CD4-positive, alpha-beta T cell treated with Interleukin-15 for 1 hour (primary cell): Measurements from ENCODE around the gene PI4KB.

Experiments
- DNase-seq: peaks from one replicate; pipeline ENCODE4 v3.0.0-alpha.2; 2020

The PI4KB gene

GRCh38 chr1:151311011-151311410 lies 16.2 kb downstream of the PI4KB start:
- DNase-seq: no peak

DNA sequence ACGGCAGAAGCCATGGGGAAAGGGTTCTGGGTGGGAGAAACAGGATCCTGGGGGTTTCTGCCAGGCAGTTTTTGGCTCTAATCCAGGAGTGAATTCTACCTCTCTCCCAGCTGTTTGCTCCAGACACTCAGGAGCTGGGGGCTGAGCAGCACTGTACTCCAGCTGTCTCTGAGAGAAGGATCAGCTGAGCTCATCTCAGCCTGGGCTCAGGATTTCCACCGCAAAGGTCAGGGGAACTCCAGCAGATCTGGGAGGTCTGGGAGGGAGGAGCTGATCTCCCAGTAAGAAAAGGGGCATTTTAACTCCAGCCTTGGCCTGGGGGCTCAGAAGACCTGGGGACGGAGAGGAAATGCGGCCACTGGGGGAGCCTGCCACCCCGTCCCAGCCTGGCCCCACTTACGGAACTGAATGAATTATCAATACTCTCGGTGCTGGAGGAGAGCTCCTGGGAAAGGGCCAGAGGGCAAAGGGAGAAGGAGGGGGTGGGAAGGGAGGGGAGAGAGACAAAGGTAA lies 17.3 kb downstream of the PI4KB start:
- no peak for DNase-seq

GRCh38 chr1:151294742-151295462 lies 32.3 kb downstream of the PI4KB start:
- no peak for DNase-seq

DNA sequence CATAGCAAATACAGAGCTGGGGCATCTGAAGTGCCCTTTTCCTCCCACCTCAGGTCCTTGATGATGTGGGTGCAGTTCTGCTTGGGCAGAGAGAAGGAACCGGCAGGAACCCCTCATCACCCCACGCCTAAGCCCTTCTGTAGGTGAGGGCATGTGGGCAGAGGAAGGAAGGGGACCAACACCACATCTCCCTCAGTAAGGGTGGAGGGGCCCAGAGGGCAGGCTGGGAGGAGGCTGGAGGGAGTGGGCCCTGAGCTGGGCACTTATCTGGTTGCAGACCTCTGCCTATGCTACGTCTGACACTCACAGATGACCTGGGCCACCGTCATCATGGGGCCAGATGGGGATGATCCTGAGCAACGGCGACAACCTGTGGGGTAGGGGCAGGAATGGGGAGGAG lies 34.1 kb downstream of the PI4KB start:
- DNase-seq: no peak

DNA sequence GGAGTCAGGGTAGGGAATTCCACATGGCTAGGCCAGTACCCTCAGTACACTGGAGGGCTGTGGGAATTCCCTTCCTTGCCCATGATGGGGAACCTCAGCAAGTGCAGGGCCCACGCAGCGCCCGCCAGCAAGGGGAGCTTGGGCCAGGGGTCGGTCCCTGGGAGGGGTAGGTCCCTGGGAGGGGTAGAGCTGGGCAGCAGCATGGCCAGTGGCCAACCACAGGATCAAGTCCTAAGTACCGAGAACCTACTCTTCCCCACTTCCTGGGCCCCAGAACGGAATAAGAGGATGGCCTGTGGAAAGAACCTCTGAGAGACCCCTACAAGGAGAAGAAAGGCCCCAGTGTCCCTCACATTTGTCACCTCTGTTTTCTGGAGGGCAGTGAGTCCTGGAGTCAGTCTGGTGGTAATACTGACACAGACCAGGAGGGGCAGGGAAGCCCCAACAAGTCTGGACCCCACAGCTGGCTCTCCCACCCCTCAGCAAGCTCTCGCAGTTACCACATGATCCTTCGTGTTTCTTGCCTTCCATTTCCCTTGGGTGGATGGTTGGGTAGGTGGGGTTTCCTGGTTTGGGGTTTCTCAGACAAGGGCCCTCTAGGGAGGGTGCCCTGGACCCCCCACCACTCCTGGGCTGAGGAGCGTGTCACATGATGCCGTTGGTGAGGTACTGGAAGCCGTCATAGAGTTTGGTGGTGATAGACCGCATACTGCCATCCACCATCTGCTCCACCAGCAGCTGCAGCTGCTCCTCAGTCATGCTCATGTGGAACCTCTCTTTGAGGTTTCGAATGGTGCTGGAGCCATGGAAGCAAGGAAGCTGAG lies 34.8 kb downstream of the PI4KB start:
- DNase-seq: peak; percentile 21

GRCh38 chr1:151290709-151291303 lies 36.4 kb downstream of the PI4KB start:
- no peak for DNase-seq

- no peak for DNase-seq
Measured at GRCh38 chr1:151289991-151290708, 37.1 kb downstream of the PI4KB start.

DNA sequence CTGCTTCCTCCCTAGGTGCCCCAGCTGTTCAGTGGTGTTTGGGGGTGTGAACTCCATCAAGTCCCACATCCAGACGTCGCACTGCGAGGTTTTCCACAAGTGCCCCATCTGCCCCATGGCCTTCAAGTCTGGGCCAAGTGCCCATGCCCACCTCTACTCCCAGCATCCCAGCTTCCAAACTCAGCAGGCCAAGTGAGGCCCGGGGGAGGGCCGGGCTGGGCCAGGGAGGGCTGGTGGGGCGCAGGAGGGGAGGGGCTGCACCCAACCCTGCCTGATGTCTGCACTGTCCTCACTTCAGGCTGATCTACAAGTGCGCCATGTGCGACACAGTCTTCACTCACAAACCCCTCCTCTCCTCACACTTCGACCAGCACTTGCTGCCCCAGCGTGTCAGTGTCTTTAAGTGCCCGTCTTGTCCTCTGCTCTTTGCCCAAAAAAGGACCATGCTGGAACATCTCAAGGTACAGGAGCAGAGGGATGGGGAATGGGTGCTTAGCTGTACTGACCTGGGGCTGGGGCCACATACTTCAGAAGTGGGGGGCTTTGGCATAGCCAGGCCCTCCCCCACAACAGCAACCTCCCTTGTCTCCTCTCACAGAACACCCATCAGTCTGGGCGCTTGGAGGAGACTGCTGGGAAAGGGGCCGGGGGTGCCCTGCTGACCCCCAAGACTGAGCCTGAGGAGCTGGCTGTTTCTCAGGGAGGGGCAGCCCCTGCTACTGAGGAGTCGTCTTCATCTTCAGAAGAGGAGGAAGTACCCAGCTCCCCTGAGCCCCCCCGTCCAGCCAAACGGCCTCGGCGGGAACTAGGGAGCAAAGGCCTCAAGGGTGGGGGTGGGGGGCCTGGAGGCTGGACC lies 37.9 kb downstream of the PI4KB start:
- DNase-seq: no peak

DNA sequence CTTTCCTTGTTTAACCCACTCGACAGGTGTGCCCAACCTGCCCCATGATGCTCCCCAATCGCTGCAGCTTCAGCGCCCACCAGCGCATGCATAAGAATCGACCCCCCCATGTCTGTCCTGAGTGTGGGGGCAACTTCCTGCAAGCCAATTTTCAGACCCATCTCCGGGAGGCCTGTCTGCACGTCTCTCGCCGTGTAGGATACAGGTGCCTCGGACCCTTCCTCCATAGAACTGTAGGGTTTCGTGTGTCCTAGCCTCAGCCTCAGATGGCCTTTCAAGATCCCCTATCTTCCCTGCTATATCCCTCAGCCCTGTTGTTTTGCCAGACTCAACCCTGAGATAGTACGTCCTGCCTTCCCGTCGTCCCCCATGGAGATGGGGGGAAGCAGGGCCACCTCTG lies 38.7 kb downstream of the PI4KB start:
- no peak for DNase-seq

- no peak for DNase-seq
Measured at GRCh38 chr1:151287767-151288500, 39.3 kb downstream of the PI4KB start.

DNA sequence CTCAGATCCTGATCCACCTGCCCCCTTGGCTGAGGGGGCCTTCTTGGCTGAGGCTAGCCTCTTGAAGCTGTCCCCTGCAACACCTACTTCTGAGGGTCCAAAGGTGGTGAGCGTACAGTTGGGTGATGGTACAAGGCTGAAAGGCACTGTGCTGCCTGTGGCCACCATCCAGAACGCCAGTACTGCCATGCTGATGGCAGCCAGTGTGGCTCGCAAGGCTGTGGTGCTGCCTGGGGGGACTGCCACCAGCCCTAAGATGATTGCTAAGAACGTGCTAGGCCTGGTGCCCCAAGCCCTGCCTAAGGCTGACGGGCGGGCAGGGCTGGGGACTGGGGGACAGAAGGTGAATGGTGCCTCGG lies 39.9 kb downstream of the PI4KB start:
- DNase-seq: no peak

- DNase-seq: no peak
Measured at GRCh38 chr1:151286619-151287340, 40.4 kb downstream of the PI4KB start.

- no peak for DNase-seq
Measured at GRCh38 chr1:151284013-151284577, 43.1 kb downstream of the PI4KB start.

GRCh38 chr1:151282883-151283725 lies 44.1 kb downstream of the PI4KB start:
- DNase-seq: peak; percentile 43

DNA sequence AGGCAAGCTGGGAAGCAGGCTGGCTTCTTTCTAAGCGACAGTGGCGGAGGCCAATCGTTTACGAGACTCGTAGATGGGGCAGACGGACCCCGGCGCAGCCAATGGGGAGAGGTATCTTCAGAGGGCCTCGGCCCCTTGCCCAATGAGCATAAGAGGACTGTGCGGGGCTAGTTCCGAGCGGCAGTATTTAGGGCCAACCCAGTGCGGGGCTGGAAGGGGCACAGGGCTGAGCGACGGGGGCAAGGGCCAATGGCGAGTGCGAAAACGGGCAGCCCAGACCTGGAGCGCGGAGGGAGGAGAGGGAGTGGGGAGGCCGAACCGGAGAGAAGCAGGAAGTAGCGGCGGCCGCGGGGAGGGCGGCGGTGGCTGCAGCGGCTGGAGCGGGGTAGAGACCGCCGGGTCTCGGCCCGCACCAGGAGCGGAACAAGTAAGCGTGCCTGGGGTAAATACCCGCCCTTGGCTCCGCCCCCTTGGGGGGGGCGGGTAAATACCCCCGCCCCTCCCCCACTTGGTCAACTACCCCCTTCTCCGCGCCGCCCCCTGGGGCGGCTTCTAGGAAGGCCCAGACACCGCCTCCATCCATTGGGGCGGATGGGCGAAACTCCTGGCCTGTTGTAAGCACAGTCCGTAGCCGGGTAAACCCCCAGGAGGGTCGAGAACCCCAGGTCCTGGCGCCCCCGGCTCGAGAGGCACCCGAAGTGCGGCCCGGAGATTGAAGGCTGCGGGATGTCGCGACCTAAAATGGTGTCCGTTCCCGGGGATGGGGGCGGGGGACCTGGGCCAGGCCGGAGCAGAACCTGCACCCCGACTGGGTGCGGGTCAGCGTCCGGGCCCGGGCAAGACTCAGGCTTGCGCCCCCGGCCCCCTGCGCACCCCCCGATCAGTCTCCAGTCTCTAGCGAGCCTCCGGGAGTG lies 45.0 kb downstream of the PI4KB start, which contains the start of gene ZNF687:
TSS of gene ZNF687 (plus strand) at position 331 of the 914 bp plus-strand sequence. CDS start 3,993 bp downstream, outside the sequence.
- peak; percentile 100 for DNase-seq

GRCh38 chr1:151281225-151281968 lies 45.8 kb downstream of the PI4KB start:
- DNase-seq: peak; percentile 94

DNA sequence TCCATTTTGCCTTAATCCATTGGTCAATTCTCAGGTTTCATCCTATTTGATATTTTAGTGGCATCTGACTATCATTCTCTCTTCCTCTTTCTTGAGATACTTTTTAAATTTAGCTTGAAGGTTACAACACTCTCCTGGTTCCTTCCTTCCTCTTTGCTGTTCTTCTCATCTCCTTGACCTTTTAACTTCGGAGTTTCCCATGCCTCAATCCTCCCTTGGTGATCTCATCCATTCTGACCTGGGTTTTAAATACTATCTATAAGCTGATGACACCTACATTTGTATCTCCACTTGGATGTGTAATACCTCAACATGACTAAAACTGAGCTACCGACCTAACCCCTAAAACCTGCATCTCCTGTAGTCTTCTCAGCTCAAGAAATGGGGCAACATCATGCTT lies 50.0 kb downstream of the PI4KB start:
- DNase-seq: peak; percentile 50
